Measurements from ENCODE around the gene QPRT. TPM values are rescaled to one million over a fixed set of nuclear protein-coding genes. Genes with fewer than 3 reads are reported as not detected.
"Not testable (repeated sequence)": the region's sequence is repeated elsewhere in the genome, so short reads cannot be mapped to it uniquely, and the experiment has no call there.

Gene QPRT
- total RNA-seq, 1 donor from 2014 or later: 49.6 TPM

GRCh38 chr16:29653471-29653870 lies 25.5 kb upstream of the QPRT start:
- Histone ChIP-seq H3K9me3 (ENCODE audit: low read depth) (no peaks in the 10 kb centered on the region), H3K27ac (no peak overlapping the region), H3F3A (ENCODE audit: low read depth) (peaks cover 8% of the 10 kb centered on the region), H3K79me2 (ENCODE audit: low read depth) (no peaks in the 10 kb centered on the region), H2AFZ (replicated peaks) (peak overlapping the region; percentile 10), H3K36me3 (no peaks in the 10 kb centered on the region), H3K4me3 (no peak overlapping the region), H3K9ac (no peak overlapping the region), H3K27me3 (no peaks in the 10 kb centered on the region), H3K4me2 (no peak overlapping the region), H4K20me1 (ENCODE audit: low read depth) (no peaks in the 10 kb centered on the region), H3K4me1 (peaks cover 7% of the 10 kb centered on the region)
- Mint-ChIP-seq H3K36me3 (no peaks in the 10 kb centered on the region), H3K27me3 (ENCODE audit: insufficient read depth, low read depth) (peaks cover 3% of the 10 kb centered on the region), H3K27ac (peak overlapping the region; percentile 83), H3K4me3 (no peak overlapping the region), H3K9me3 (no peaks in the 10 kb centered on the region), H3K4me1 (peaks cover 12% of the 10 kb centered on the region)
- TF ChIP-seq EZH2 (IDR thresholded peaks at IDR 0.05): no peak
- TF ChIP-seq CTCF (IDR thresholded peaks at IDR 0.05): no peak
- no peak for TF ChIP-seq EZH2phosphoT487 (IDR thresholded peaks at IDR 0.05)
- DNase-seq (ENCODE audit: low spot score): no peak

- not testable (repeated sequence) for H3K4me3 Mint-ChIP-seq
These were observed 25.1 kb upstream of the QPRT start for GRCh38 chr16:29653890-29654289.

DNA sequence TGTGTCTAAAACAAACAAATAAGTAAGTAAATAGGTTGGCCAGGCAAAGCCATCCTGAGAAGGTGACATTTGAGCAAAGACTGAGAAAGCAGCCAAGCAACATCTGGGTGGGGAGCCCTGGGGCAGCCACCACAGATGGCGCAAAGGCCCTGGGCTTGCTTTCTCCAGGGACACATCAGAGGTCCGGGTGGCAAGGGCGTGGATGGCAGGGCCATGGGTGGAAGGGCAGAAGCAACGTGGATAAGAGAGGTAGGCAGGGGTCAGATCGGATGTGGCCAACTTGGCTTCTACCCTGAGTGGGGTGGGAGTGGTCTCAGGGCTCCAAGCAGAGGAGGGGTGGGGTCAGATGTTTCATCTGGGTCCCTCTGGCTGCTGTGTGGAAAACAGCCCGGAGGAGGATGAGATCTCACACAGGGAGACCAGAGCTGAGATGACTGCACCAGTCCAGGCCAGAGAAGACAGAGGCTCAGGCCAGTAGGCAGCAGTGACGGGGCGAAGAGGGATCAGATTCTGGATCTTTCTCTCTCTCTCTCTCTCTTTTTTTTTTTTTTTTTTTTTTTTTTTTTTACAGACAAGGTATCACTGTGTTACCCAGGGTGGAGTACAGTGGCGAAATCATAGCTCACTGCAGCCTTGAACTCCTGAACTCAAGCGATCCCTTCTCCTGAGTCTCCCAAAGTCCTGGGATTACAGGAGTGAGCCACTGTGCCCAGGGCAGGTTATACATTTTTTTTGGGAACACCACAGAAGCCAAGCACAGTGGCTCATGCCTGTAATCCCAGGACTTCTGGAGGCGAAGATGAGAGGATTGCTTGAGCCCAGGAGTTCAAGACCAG lies 22.1 kb upstream of the QPRT start:
- no peak overlapping the region for H3K27ac ChIP-seq
- peaks cover 7% of the 10 kb centered on the region for H3K4me1 Mint-ChIP-seq
- H3K79me2 ChIP-seq (ENCODE audit: low read depth): no peaks in the 10 kb centered on the region
- H3K4me3 Mint-ChIP-seq: no peak overlapping the region
- no peaks in the 10 kb centered on the region for H3K9me3 ChIP-seq (ENCODE audit: low read depth)
- H3K27me3 ChIP-seq: no peaks in the 10 kb centered on the region
- peaks cover 5% of the 10 kb centered on the region for H3K27me3 Mint-ChIP-seq (ENCODE audit: insufficient read depth, low read depth)
- H2AFZ ChIP-seq (replicated peaks): no peak overlapping the region
- no peaks in the 10 kb centered on the region for H3K4me1 ChIP-seq
- H3K4me2 ChIP-seq: no peak overlapping the region
- H3K27ac Mint-ChIP-seq: no peak overlapping the region
- H3K4me3 ChIP-seq: no peak overlapping the region
- H3F3A ChIP-seq (ENCODE audit: low read depth): no peaks in the 10 kb centered on the region
- TF ChIP-seq CTCF (IDR thresholded peaks at IDR 0.05) (no peak), EZH2 (IDR thresholded peaks at IDR 0.05) (no peak), EZH2phosphoT487 (IDR thresholded peaks at IDR 0.05) (no peak)
- no peak for DNase-seq (ENCODE audit: low spot score)
- no peak overlapping the region for H3K9ac ChIP-seq
- H3K9me3 Mint-ChIP-seq: no peaks in the 10 kb centered on the region
- no peaks in the 10 kb centered on the region for H3K36me3 ChIP-seq
- H4K20me1 ChIP-seq (ENCODE audit: low read depth): no peaks in the 10 kb centered on the region
- H3K36me3 Mint-ChIP-seq: no peaks in the 10 kb centered on the region

More at GRCh38 chr16:29653890-29654289, 25.1 kb upstream of the QPRT start:
- not testable (repeated sequence) for H3K27me3 ChIP-seq; H3K4me2 ChIP-seq; H3K79me2 ChIP-seq (ENCODE audit: low read depth); H3K36me3 ChIP-seq; H3K4me3 ChIP-seq; H3F3A ChIP-seq (ENCODE audit: low read depth); H3K27ac Mint-ChIP-seq; H3K9me3 Mint-ChIP-seq; H3K9ac ChIP-seq; H4K20me1 ChIP-seq (ENCODE audit: low read depth); H3K4me1 ChIP-seq; H3K27me3 Mint-ChIP-seq (ENCODE audit: insufficient read depth, low read depth); DNase-seq (ENCODE audit: low spot score); H3K27ac ChIP-seq; H3K9me3 ChIP-seq (ENCODE audit: low read depth); H3K36me3 Mint-ChIP-seq
- H3K4me1 Mint-ChIP-seq: peaks cover 12% of the 10 kb centered on the region
- peak overlapping the region; percentile 10 for H2AFZ ChIP-seq (replicated peaks)

GRCh38 chr16:29658705-29659104 lies 20.3 kb upstream of the QPRT start:
- H3K9me3 ChIP-seq (ENCODE audit: low read depth): no peaks in the 10 kb centered on the region
- H3K9ac ChIP-seq: no peak overlapping the region
- Mint-ChIP-seq H3K27ac (peak overlapping the region; percentile 74), H3K4me3 (no peak overlapping the region), H3K36me3 (no peaks in the 10 kb centered on the region), H3K4me1 (peaks cover 8% of the 10 kb centered on the region), H3K27me3 (ENCODE audit: insufficient read depth, low read depth) (peaks cover 9% of the 10 kb centered on the region), H3K9me3 (no peaks in the 10 kb centered on the region)
- no peaks in the 10 kb centered on the region for H3K27me3 ChIP-seq
- no peaks in the 10 kb centered on the region for H3K4me1 ChIP-seq
- no peaks in the 10 kb centered on the region for H3K79me2 ChIP-seq (ENCODE audit: low read depth)
- no peak overlapping the region for H3K27ac ChIP-seq
- H4K20me1 ChIP-seq (ENCODE audit: low read depth): no peaks in the 10 kb centered on the region
- DNase-seq (ENCODE audit: low spot score): no peak
- H3K4me2 ChIP-seq: no peak overlapping the region
- H2AFZ ChIP-seq (replicated peaks): no peak overlapping the region
- H3K4me3 ChIP-seq: no peak overlapping the region
- H3K36me3 ChIP-seq: no peaks in the 10 kb centered on the region
- no peaks in the 10 kb centered on the region for H3F3A ChIP-seq (ENCODE audit: low read depth)
- TF ChIP-seq CTCF (IDR thresholded peaks at IDR 0.05): no peak
- TF ChIP-seq EZH2 (IDR thresholded peaks at IDR 0.05): no peak
